Pulmonary artery endothelial cell (primary cell): Measurements from ENCODE around the gene PMEPA1. TPM values are rescaled to one million over a fixed set of nuclear protein-coding genes. Genes with fewer than 3 reads are reported as not detected.

Experiments used
- DNase-seq: peaks from one replicate; pipeline ENCODE4 v3.0.0-alpha.2; 2011; ENCODE audit warnings: low read depth, low spot score
- total RNA-seq: library from RNA; depleted of rRNA; stranded (reverse); fragments of >200 nt; gene quantifications from 2 replicates; pipeline ENCODE4 v1.2.3, GENCODE V29; 2014

PMEPA1 gene
- total RNA-seq, result 3.7 and 4.7 TPM in 2 replicates

DNA sequence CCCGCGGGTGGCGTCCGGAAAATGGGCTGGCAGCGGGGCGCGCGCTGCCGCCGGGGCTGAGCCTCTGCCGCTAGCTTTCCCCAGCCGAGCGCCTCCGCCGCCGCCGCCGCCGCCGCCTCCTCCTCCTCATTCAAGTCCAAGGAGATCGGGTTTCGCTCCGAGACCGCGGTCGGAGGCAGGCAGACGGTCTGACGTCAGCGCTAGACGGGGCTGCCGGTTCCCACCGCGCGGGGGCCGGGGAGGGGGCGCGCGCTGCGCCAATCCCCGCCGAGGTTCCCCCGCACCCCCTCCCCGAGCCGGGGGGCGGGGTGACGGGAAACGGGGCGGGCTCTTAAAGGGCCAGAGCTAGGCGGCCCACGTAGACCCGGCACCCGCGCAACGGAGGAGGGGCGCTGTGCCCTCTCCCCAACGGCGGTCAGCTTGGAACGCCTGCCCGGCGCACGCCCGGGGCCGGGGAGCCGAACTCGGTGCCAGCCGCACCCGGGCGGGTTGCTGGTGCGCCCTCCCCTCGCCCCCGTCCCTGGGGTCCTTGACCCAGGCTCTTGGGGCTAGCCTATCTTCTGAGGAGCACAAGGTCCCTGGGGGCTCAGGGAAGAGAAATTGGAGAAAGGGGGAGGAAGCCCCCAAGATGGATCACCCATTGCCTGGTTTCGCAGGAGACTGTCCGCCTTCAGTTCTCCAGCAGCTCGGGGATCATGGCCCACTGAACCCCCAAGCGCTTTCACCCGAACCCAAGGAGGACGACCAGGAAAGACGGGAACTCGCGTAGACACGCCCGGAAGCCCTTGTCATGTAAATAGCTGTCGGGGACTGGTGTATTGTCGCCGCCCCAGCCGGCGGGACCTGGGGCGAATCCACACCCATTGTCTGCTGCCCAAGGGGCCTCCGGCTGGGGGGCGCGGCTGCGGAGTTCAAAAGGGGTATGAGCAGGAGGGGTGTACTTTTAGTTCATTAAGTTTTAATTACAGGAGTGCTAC lies at the start of gene PMEPA1:
PMEPA1 (minus strand) TSS at position 193 of the 977 bp plus-strand sequence. CDS start 433 bp downstream, outside the sequence.
- DNase-seq, result peak; percentile 80

DNA sequence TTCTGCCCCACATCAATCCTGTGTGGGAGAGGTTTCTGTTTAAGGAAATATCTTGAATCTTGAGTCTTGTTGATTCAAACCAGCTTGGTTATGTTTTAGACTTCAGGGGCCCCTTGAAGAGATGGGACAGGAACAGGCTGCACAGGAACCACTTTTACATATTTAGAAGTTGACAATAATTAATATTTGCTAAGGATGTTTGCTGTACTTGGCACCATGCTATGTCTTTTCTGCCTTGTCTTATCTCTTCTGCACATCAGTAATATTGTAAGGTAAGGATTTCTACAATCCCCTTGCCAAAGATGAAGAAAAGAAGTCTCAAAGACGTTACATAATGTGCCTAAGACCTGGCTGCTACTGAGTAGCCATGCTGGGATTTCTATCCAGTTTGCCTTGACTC lies 48.0 kb upstream of the PMEPA1 start:
- DNase-seq, result no peak

DNA sequence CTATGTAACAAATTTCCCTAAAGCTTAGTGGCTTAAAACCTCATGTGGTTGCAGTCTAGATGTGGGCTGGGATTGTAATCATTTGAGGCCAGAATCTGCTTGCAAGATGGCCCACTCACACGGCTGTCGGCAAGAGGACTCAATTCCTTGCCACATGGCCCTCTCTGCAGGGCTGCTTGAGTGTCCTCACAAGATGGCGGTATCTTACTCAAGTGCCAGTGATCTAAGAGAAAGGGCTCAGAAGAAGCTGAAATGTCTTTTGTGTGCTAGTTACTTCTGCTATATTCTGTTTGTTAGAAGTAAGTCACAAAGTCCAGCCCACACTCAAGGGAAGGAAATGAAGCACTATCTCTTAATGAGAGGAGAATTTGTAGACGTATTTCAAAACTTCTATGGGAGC lies 47.1 kb upstream of the PMEPA1 start:
- no peak for DNase-seq

GRCh38 chr20:57756213-57756612 lies 46.4 kb upstream of the PMEPA1 start:
- no peak for DNase-seq

- DNase-seq, result no peak
Observed at GRCh38 chr20:57755609-57756008, 45.8 kb upstream of the PMEPA1 start.

DNA sequence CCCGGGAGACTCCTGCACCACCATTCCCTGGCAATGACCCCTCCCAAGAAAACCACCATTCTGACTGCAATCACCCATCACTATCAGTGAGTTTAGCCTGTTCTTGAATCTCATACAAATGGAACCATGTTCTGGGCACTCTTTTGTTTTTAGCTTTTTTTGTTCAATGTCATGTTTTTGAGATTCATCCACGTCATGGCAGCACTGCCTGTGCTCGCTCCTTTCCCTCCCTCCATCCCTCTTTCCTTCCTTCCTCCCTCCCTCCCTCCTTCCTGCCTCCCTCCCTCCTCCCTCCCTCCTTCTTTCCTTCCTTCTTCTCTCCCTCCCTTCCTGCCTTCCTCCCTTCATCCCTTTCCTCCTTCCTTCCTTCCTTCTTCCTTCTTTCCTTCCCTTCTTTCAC lies 44.4 kb upstream of the PMEPA1 start:
- DNase-seq, result no peak

- DNase-seq, result no peak
Observed at GRCh38 chr20:57753332-57754164, 43.7 kb upstream of the PMEPA1 start.

DNA sequence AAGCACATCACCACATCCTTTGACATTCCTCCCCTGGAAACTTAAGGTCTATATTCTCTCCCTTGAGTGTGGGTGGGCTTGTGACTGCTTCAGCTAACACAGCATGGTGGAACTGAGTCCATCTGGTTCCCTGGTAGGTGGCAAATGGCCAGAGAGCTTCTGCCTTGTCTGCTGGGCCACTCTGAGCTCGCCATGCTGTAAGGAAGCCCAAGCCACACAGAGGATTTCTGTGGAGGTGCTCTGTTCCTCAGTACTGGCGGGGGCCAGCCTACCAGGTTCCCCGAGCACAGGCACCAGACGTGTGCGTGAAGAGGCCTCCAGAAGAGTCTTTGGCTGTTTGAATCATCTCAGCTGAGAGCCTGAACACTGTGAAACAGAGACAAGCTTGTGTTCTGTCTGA lies 41.6 kb upstream of the PMEPA1 start:
- DNase-seq, result no peak

DNA sequence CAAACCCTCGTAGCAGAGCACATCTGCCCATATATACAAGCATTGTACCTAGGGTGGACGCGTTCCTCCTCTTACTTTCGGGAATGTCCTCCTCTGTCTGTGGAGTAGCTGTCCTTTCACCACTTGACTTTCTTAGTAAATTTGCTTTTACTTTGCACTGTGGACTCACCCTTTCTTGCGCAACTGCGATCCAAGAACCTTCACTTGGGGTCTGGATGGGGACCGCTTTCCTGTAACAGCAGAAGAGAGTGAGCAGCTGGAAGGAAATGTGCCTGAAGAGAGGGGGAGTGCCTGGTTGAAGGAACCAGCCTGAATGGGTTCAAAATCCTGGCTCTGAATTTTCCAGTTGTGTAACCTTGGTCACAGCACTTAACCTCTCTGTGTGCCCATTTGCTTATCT lies 40.1 kb upstream of the PMEPA1 start:
- no peak for DNase-seq

- DNase-seq, result no peak
Observed at GRCh38 chr20:57749131-57749690, 39.4 kb upstream of the PMEPA1 start.

DNA sequence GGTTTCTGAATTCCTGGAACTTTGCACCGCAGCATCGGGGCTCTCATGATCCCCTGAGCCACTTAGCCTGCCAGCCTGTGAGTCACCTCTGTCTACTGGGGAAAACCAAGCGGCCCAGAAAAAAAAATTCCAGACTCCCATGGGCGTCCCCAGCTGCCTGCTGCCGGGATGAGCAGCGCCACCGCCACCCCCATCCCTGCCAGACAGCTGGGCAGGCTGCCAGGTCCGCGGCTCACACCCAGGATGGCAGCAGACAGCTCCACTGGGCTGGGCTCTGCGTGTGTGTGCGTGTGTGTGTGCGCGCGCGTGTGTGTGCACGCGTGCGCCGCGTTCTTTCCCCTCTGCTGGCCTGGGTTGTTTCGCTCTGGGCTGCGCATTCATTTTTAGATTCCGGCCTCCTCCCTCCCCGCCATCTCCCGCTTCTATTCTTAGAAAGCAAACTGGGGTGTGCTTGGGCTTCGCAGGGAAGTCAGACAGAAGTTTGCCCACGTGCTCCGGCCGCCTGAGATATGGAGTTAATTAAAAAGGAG lies 38.9 kb upstream of the PMEPA1 start:
- peak; percentile 39 for DNase-seq

- DNase-seq, result no peak
Observed at GRCh38 chr20:57747861-57748481, 38.2 kb upstream of the PMEPA1 start.

DNA sequence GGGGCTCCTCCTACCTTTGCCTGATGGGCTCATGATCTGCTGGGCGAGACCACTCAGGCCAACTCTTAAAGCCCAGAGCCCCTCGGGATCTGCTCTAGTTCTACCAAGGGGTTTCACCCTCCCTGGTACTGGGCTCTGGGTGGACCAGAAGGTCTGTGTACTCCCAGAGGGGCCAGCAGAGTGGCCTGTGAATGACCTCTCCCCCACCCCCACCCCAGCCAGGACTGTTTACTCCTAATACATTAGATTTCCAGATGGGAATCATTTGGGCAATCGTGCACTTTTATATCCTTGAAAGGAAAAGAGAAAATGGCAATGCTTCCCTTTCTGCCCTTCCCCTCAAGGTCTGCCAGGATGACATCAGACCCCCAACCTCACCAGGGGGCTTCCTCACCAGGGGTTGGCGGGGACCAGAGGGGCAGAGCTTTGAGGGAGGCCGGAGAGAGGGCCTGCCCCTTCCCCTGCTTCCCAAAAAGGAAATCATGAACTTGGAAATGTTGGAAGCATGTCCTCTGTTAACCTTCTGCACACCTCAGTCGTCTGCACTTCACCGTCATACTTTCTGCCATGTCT lies 37.1 kb upstream of the PMEPA1 start:
- DNase-seq, result no peak

DNA sequence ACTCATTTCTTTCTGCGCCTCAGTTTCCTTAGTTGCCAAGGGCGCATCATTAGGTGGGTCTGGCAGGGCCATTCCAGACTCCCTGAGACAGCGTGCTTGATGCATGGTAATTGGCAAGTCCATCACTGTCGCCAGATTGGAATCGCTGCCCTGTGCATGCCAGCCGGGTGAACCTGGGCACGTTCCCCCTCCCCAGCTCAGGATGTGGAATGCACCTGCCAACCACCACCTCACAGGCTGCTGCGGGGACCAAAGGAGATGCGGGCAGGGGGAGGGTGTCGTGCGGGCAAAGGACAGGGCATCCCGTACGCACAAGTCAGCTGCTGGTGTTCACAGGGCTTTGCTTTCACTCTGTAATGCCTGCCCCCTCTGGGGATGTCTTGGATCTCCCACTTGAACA lies 36.4 kb upstream of the PMEPA1 start:
- DNase-seq, result no peak

DNA sequence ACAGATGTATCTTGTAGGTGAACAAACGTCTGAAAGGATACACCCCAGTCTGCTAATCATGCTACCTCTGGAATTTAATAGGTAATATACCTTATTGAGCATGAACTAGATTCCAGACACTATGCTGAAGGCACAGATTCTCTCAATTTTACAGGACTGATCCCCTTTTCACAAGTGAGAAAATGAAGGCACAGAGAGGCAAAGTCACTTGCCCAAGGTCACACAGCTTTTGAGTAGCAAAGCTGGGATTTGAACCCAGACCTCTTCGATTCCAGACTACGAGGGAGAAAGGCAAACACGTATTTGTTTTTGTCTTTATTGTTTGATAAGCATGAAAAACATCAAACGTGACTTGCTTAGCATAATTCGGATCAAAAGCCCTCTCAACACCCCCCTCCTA lies 34.4 kb upstream of the PMEPA1 start:
- DNase-seq, result no peak

- DNase-seq, result no peak
Observed at GRCh38 chr20:57743450-57744095, 33.8 kb upstream of the PMEPA1 start.

GRCh38 chr20:57742507-57743181 lies 32.8 kb upstream of the PMEPA1 start:
- no peak for DNase-seq

- DNase-seq, result no peak
Observed at GRCh38 chr20:57738484-57738883, 28.7 kb upstream of the PMEPA1 start.

- no peak for DNase-seq
Observed at GRCh38 chr20:57738053-57738452, 28.2 kb upstream of the PMEPA1 start.

GRCh38 chr20:57737349-57737748 lies 27.5 kb upstream of the PMEPA1 start:
- no peak for DNase-seq
